ENCODE results near the gene CAMTA1.

GRCh38 chr1:7658099-7658498 lies 872.8 kb downstream of the CAMTA1 start:
- TF ChIP-seq ARNTL (CRISPR knock-in tag; IDR thresholded peaks at IDR 0.05; ENCODE audit: borderline replicate concordance, low read depth): no peak
- no peak for TF ChIP-seq CSDC2 (CRISPR knock-in tag; IDR thresholded peaks at IDR 0.05)
- no peak for TF ChIP-seq SNAI2 (CRISPR knock-in tag; IDR thresholded peaks at IDR 0.05)
- no peak for TF ChIP-seq ZNF70 (CRISPR knock-in tag; IDR thresholded peaks at IDR 0.05)
- TF ChIP-seq ZFP30 (CRISPR knock-in tag; IDR thresholded peaks at IDR 0.05): no peak
- no peak for TF ChIP-seq ZFP3 (CRISPR knock-in tag; IDR thresholded peaks at IDR 0.05)
- no peak for TF ChIP-seq CSRNP3 (CRISPR knock-in tag; IDR thresholded peaks at IDR 0.05)
- no peak for TF ChIP-seq ISL1 (CRISPR knock-in tag; IDR thresholded peaks at IDR 0.05)
- no peak for TF ChIP-seq CREB5 (CRISPR knock-in tag; IDR thresholded peaks at IDR 0.05; ENCODE audit: low read depth)
- TF ChIP-seq, protein P1, sequence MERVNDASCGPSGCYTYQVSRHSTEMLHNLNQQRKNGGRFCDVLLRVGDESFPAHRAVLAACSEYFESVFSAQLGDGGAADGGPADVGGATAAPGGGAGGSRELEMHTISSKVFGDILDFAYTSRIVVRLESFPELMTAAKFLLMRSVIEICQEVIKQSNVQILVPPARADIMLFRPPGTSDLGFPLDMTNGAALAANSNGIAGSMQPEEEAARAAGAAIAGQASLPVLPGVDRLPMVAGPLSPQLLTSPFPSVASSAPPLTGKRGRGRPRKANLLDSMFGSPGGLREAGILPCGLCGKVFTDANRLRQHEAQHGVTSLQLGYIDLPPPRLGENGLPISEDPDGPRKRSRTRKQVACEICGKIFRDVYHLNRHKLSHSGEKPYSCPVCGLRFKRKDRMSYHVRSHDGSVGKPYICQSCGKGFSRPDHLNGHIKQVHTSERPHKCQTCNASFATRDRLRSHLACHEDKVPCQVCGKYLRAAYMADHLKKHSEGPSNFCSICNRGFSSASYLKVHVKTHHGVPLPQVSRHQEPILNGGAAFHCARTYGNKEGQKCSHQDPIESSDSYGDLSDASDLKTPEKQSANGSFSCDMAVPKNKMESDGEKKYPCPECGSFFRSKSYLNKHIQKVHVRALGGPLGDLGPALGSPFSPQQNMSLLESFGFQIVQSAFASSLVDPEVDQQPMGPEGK (CRISPR knock-in tag; IDR thresholded peaks at IDR 0.05; ENCODE audit: borderline replicate concordance): no peak
- TF ChIP-seq, protein P2, sequence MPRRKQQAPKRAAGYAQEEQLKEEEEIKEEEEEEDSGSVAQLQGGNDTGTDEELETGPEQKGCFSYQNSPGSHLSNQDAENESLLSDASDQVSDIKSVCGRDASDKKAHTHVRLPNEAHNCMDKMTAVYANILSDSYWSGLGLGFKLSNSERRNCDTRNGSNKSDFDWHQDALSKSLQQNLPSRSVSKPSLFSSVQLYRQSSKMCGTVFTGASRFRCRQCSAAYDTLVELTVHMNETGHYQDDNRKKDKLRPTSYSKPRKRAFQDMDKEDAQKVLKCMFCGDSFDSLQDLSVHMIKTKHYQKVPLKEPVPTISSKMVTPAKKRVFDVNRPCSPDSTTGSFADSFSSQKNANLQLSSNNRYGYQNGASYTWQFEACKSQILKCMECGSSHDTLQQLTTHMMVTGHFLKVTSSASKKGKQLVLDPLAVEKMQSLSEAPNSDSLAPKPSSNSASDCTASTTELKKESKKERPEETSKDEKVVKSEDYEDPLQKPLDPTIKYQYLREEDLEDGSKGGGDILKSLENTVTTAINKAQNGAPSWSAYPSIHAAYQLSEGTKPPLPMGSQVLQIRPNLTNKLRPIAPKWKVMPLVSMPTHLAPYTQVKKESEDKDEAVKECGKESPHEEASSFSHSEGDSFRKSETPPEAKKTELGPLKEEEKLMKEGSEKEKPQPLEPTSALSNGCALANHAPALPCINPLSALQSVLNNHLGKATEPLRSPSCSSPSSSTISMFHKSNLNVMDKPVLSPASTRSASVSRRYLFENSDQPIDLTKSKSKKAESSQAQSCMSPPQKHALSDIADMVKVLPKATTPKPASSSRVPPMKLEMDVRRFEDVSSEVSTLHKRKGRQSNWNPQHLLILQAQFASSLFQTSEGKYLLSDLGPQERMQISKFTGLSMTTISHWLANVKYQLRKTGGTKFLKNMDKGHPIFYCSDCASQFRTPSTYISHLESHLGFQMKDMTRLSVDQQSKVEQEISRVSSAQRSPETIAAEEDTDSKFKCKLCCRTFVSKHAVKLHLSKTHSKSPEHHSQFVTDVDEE (CRISPR knock-in tag; IDR thresholded peaks at IDR 0.05): no peak
- TF ChIP-seq ESRRG (CRISPR knock-in tag; IDR thresholded peaks at IDR 0.05): no peak
